Activated T-helper 2 cell treated with anti-CD3 and anti-CD28 coated beads, Interferon-gamma antibody, Interleukin-2, Interleukin-4, amounts not matched to agents 10 μg/mL and 5 μg/mL and 100 μg/mL, durations not matched to agents 14 hours and 24 hours and 36 hours (primary cell): ENCODE measurements around the gene ARMH4. TPM values are rescaled to one million over a fixed set of nuclear protein-coding genes. Genes with fewer than 3 reads are reported as not detected.

ENCODE experiments used
- DNase-seq: peaks from one replicate; pipeline ENCODE4 v3.0.0; 2021; ENCODE audit warnings: low spot score
- H3K27ac Mint-ChIP-seq: one replicate; pipeline ENCODE4 v1.8.0; 2021; ENCODE audit warnings: mixed read lengths
- H3K27me3 Mint-ChIP-seq: one replicate; pipeline ENCODE4 v1.8.0; 2021; ENCODE audit warnings: low read depth, mixed read lengths
- H3K36me3 Mint-ChIP-seq: one replicate; pipeline ENCODE4 v1.8.0; 2021; ENCODE audit warnings: low read depth, mixed read lengths
- H3K4me1 Mint-ChIP-seq: one replicate; pipeline ENCODE4 v1.8.0; 2021; ENCODE audit warnings: low read depth, mixed read lengths
- H3K4me3 Mint-ChIP-seq: one replicate; pipeline ENCODE4 v1.8.0; 2021; ENCODE audit warnings: low read depth, mild to moderate bottlenecking, moderate library complexity, mixed read lengths
- H3K9me3 Mint-ChIP-seq: one replicate; pipeline ENCODE4 v1.8.0; 2021; ENCODE audit warnings: mixed read lengths
- intact Hi-C: fragments of 100-400 bp; cut with micrococcal nuclease; formaldehyde crosslinking; loops from one replicate; pipeline ENCODE4 v1.15.1; 2023
- total RNA-seq: library from RNA; stranded (reverse); gene quantifications from 2 replicates; pipeline ENCODE4 v1.2.3, GENCODE V29; 2022

ARMH4 gene
- total RNA-seq: 0.18 and 0.34 TPM in 2 replicates

- Mint-ChIP-seq H3K36me3 (no peaks in the 10 kb centered on the region), H3K27ac (no peak within 1 kb of the TSS), H3K4me1 (peaks cover 7% of the 10 kb centered on the region), H3K9me3 (no peaks in the 10 kb centered on the region), H3K27me3 (peaks cover 60% of the 10 kb centered on the region), H3K4me3 (peak within 1 kb of the TSS; percentile 72)
- intact Hi-C loops: no loop called here
- DNase-seq: peak; percentile 72
These were observed at the start of gene ARMH4 for GRCh38 chr14:58152014-58152857. ARMH4 (minus strand) TSS chr14:58152213; CDS start chr14:58139358, 12,855 bp downstream.

GRCh38 chr14:58200846-58201245 lies 48.8 kb upstream of the ARMH4 start:
- intact Hi-C loops: loop anchor here (1.0 kb wide), 1 partner anchor 43 kb away; the partner anchor contains the start of gene PSMA3
- Mint-ChIP-seq H3K27ac (peak overlapping the region; percentile 79), H3K4me1 (peaks cover 16% of the 10 kb centered on the region), H3K27me3 (peaks cover 7% of the 10 kb centered on the region), H3K36me3 (peaks cover 11% of the 10 kb centered on the region), H3K9me3 (no peaks in the 10 kb centered on the region), H3K4me3 (peak overlapping the region; percentile 92)
- DNase-seq: no peak

- Mint-ChIP-seq H3K27ac (peak overlapping the region; percentile 79), H3K4me3 (peak overlapping the region; percentile 92), H3K27me3 (peaks cover 8% of the 10 kb centered on the region), H3K36me3 (peaks cover 11% of the 10 kb centered on the region), H3K4me1 (peaks cover 16% of the 10 kb centered on the region), H3K9me3 (no peaks in the 10 kb centered on the region)
- intact Hi-C loops: loop anchor here (1.0 kb wide), 1 partner anchor 44 kb away; the partner anchor contains the start of gene PSMA3
- no peak for DNase-seq
These were observed 48.4 kb upstream of the ARMH4 start for GRCh38 chr14:58200480-58200841.

- DNase-seq: peak; percentile 80
- peak within 1 kb of the TSS; percentile 92 for H3K4me3 Mint-ChIP-seq
- H3K9me3 Mint-ChIP-seq: no peaks in the 10 kb centered on the region
- H3K4me1 Mint-ChIP-seq: peaks cover 16% of the 10 kb centered on the region
- peaks cover 11% of the 10 kb centered on the region for H3K36me3 Mint-ChIP-seq
- H3K27ac Mint-ChIP-seq: peak within 1 kb of the TSS; percentile 79
- intact Hi-C loops: loop anchor here (1.0 to 2.0 kb wide), 2 partner anchors 44 to 99 kb away; partner anchors contain the start of genes ARID4A and PSMA3
- peaks cover 9% of the 10 kb centered on the region for H3K27me3 Mint-ChIP-seq
These were observed 47.9 kb upstream of the ARMH4 start, which contains the start of gene ACTR10 for GRCh38 chr14:58199726-58200479. ACTR10 (plus strand) TSS chr14:58200149; CDS start chr14:58200218, 69 bp downstream.

GRCh38 chr14:58198086-58198485 lies 46.1 kb upstream of the ARMH4 start:
- peaks cover 16% of the 10 kb centered on the region for H3K4me1 Mint-ChIP-seq
- H3K9me3 Mint-ChIP-seq: no peaks in the 10 kb centered on the region
- intact Hi-C loops: loop anchor here (2.0 kb wide), 1 partner anchor 101 kb away; the partner anchor contains the start of gene ARID4A
- DNase-seq: no peak
- H3K27me3 Mint-ChIP-seq: peaks cover 14% of the 10 kb centered on the region
- peaks cover 3% of the 10 kb centered on the region for H3K36me3 Mint-ChIP-seq
- no peak overlapping the region for H3K27ac Mint-ChIP-seq
- H3K4me3 Mint-ChIP-seq: no peak overlapping the region

GRCh38 chr14:58196198-58196597 lies 44.2 kb upstream of the ARMH4 start:
- no peak overlapping the region for H3K27ac Mint-ChIP-seq
- H3K36me3 Mint-ChIP-seq: peaks cover under 1% of the 10 kb centered on the region
- no peaks in the 10 kb centered on the region for H3K9me3 Mint-ChIP-seq
- H3K4me3 Mint-ChIP-seq: no peak overlapping the region
- H3K4me1 Mint-ChIP-seq: peaks cover 8% of the 10 kb centered on the region
- intact Hi-C loops: no loop called here
- DNase-seq: no peak
- H3K27me3 Mint-ChIP-seq: peaks cover 25% of the 10 kb centered on the region

GRCh38 chr14:58193542-58193941 lies 41.5 kb upstream of the ARMH4 start:
- no peak for DNase-seq
- no peaks in the 10 kb centered on the region for H3K36me3 Mint-ChIP-seq
- H3K4me1 Mint-ChIP-seq: no peaks in the 10 kb centered on the region
- no peaks in the 10 kb centered on the region for H3K9me3 Mint-ChIP-seq
- H3K4me3 Mint-ChIP-seq: no peak overlapping the region
- H3K27me3 Mint-ChIP-seq: peaks cover 30% of the 10 kb centered on the region
- no peak overlapping the region for H3K27ac Mint-ChIP-seq
- intact Hi-C loops: no loop called here

GRCh38 chr14:58191763-58192601 lies 40.0 kb upstream of the ARMH4 start:
- H3K27ac Mint-ChIP-seq: no peak overlapping the region

GRCh38 chr14:58189176-58189575 lies 37.2 kb upstream of the ARMH4 start:
- DNase-seq: no peak
- Mint-ChIP-seq H3K9me3 (no peaks in the 10 kb centered on the region), H3K27me3 (peaks cover 30% of the 10 kb centered on the region), H3K27ac (no peak overlapping the region), H3K36me3 (no peaks in the 10 kb centered on the region), H3K4me3 (no peak overlapping the region), H3K4me1 (no peaks in the 10 kb centered on the region)
- intact Hi-C loops: no loop called here

More at GRCh38 chr14:58191763-58192601, 40.0 kb upstream of the ARMH4 start:
- Mint-ChIP-seq H3K36me3 (no peaks in the 10 kb centered on the region), H3K9me3 (no peaks in the 10 kb centered on the region), H3K4me3 (no peak overlapping the region), H3K4me1 (no peaks in the 10 kb centered on the region), H3K27me3 (peaks cover 32% of the 10 kb centered on the region)
- intact Hi-C loops: no loop called here
- no peak for DNase-seq

- no peaks in the 10 kb centered on the region for H3K9me3 Mint-ChIP-seq
- intact Hi-C loops: no loop called here
- H3K27ac Mint-ChIP-seq: no peak overlapping the region
- H3K4me3 Mint-ChIP-seq: no peak overlapping the region
- H3K36me3 Mint-ChIP-seq: no peaks in the 10 kb centered on the region
- H3K4me1 Mint-ChIP-seq: no peaks in the 10 kb centered on the region
- no peak for DNase-seq
- H3K27me3 Mint-ChIP-seq: peaks cover 13% of the 10 kb centered on the region
These were observed 25.1 kb upstream of the ARMH4 start for GRCh38 chr14:58177125-58177524.

- Mint-ChIP-seq H3K4me3 (no peak overlapping the region), H3K27ac (no peak overlapping the region), H3K36me3 (no peaks in the 10 kb centered on the region)
These were observed 19.1 kb upstream of the ARMH4 start for GRCh38 chr14:58171090-58171489.

GRCh38 chr14:58167891-58168290 lies 15.9 kb upstream of the ARMH4 start:
- Mint-ChIP-seq H3K27ac (no peak overlapping the region), H3K36me3 (no peaks in the 10 kb centered on the region), H3K4me1 (peaks cover 3% of the 10 kb centered on the region), H3K9me3 (no peaks in the 10 kb centered on the region), H3K27me3 (peaks cover 15% of the 10 kb centered on the region), H3K4me3 (no peak overlapping the region)
- intact Hi-C loops: no loop called here
- no peak for DNase-seq

More at GRCh38 chr14:58171090-58171489, 19.1 kb upstream of the ARMH4 start:
- peak; percentile 21 for DNase-seq
- Mint-ChIP-seq H3K9me3 (no peaks in the 10 kb centered on the region), H3K4me1 (peaks cover 3% of the 10 kb centered on the region), H3K27me3 (peaks cover 24% of the 10 kb centered on the region)
- intact Hi-C loops: no loop called here
